ENCODE results near the gene ACLY. TPM values are rescaled to one million over a fixed set of nuclear protein-coding genes. Genes with fewer than 3 reads are reported as not detected.
A peak's percentile ranks its signal among the peaks of the same experiment; 100 is the strongest.

The ACLY gene
- polyA plus RNA-seq (2013, experiment 1 of 2): 188 TPM
- 192 TPM for polyA plus RNA-seq (2013, experiment 2 of 2)

GRCh38 chr17:41918314-41919164, at the start of gene ACLY:
Gene ACLY, minus strand, starts transcription at chr17:41918951. Its CDS starts 5,078 bp downstream, at chr17:41913873.
- Histone ChIP-seq H2BK5ac (ENCODE audit: low read length) (peak within 1 kb of the TSS; percentile 98), H3K9ac (ENCODE audit: low read length) (peak within 1 kb of the TSS; percentile 99), H3K4me2 (ENCODE audit: low read length) (peak within 1 kb of the TSS; percentile 88), H3K23ac (ENCODE audit: low read length) (peak within 1 kb of the TSS; percentile 99), H3K4me1 (ENCODE audit: control insufficient read depth, low read depth, low read length) (peaks cover 36% of the 10 kb centered on the region), H3K4me3 (ENCODE audit: low read length) (peak within 1 kb of the TSS; percentile 91), H3K79me2 (ENCODE audit: control insufficient read depth, insufficient read depth, low read length) (peaks cover 52% of the 10 kb centered on the region), H3K36me3 (ENCODE audit: control insufficient read depth, insufficient read depth, low read length) (peaks cover 1% of the 10 kb centered on the region), H2AK5ac (ENCODE audit: low read length) (peak within 1 kb of the TSS; percentile 52), H3K79me1 (ENCODE audit: low read length) (peaks cover 10% of the 10 kb centered on the region), H2BK15ac (replicated peaks; ENCODE audit: low read depth) (no peak within 1 kb of the TSS), H2BK120ac (ENCODE audit: low read depth, low read length) (peak within 1 kb of the TSS; percentile 30), H4K8ac (ENCODE audit: low read depth, low read length) (no peak within 1 kb of the TSS), H3K4ac (ENCODE audit: low read depth, low read length) (peak within 1 kb of the TSS; percentile 95), H4K5ac (ENCODE audit: low read length) (no peak within 1 kb of the TSS), H3K27ac (ENCODE audit: low read depth, low read length) (peak within 1 kb of the TSS; percentile 97), H3K56ac (ENCODE audit: low read length) (peak within 1 kb of the TSS; percentile 98), H3K18ac (ENCODE audit: low read length) (peak within 1 kb of the TSS; percentile 85), H3K27me3 (ENCODE audit: insufficient read depth, low read length, poor library complexity) (no peaks in the 10 kb centered on the region)
- no CpG with 5 or more reads among the region's 80 CpGs for whole genome bisulfite sequencing (ENCODE audit: extremely low coverage, insufficient coverage, low lambda C conversion rate)
- DNase-seq: peak; percentile 52

DNA sequence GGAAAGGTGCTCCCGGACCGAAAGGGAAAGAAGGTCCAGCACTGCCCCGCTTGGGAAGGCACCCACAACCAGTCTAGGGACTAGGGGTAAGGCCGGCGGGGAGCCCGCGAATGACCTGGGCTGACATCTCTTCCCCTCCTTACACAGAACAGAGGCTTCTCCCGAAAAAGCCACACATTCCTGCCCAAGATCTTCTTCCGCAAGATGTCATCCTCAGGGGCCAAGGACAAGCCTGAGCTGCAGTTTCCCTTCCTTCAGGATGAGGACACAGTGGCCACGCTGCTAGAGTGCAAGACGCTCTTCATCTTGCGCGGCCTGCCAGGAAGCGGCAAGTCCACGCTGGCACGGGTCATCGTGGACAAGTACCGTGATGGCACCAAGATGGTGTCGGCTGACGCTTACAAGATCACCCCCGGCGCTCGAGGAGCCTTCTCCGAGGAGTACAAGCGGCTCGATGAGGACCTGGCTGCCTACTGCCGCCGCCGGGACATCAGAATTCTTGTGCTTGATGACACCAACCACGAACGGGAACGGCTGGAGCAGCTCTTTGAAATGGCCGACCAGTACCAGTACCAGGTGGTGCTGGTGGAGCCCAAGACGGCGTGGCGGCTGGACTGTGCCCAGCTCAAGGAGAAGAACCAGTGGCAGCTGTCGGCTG, 49.3 kb upstream of the ACLY start:
- Histone ChIP-seq H3K79me2 (ENCODE audit: control insufficient read depth, insufficient read depth, low read length) (no peaks in the 10 kb centered on the region), H2BK5ac (ENCODE audit: low read length) (no peak overlapping the region), H2BK120ac (ENCODE audit: low read depth, low read length) (no peak overlapping the region), H3K9ac (ENCODE audit: low read length) (no peak overlapping the region), H3K27ac (ENCODE audit: low read depth, low read length) (no peak overlapping the region), H3K18ac (ENCODE audit: low read length) (no peak overlapping the region), H3K4me2 (ENCODE audit: low read length) (no peak overlapping the region), H4K8ac (ENCODE audit: low read depth, low read length) (no peak overlapping the region), H2BK15ac (replicated peaks; ENCODE audit: low read depth) (no peak overlapping the region), H3K4me3 (ENCODE audit: low read length) (no peak overlapping the region), H3K23ac (ENCODE audit: low read length) (no peak overlapping the region), H2AK5ac (ENCODE audit: low read length) (no peak overlapping the region), H3K4me1 (ENCODE audit: control insufficient read depth, low read depth, low read length) (peaks cover 2% of the 10 kb centered on the region), H3K36me3 (ENCODE audit: control insufficient read depth, insufficient read depth, low read length) (peaks cover 8% of the 10 kb centered on the region), H3K79me1 (ENCODE audit: low read length) (peaks cover 11% of the 10 kb centered on the region), H3K27me3 (ENCODE audit: insufficient read depth, low read length, poor library complexity) (no peaks in the 10 kb centered on the region), H3K56ac (ENCODE audit: low read length) (peak overlapping the region; percentile 90), H4K5ac (ENCODE audit: low read length) (no peak overlapping the region), H3K4ac (ENCODE audit: low read depth, low read length) (no peak overlapping the region)
- no peak for DNase-seq
- WGBS (ENCODE audit: extremely low coverage, insufficient coverage, low lambda C conversion rate): no CpG with 5 or more reads among the region's 37 CpGs

DNA sequence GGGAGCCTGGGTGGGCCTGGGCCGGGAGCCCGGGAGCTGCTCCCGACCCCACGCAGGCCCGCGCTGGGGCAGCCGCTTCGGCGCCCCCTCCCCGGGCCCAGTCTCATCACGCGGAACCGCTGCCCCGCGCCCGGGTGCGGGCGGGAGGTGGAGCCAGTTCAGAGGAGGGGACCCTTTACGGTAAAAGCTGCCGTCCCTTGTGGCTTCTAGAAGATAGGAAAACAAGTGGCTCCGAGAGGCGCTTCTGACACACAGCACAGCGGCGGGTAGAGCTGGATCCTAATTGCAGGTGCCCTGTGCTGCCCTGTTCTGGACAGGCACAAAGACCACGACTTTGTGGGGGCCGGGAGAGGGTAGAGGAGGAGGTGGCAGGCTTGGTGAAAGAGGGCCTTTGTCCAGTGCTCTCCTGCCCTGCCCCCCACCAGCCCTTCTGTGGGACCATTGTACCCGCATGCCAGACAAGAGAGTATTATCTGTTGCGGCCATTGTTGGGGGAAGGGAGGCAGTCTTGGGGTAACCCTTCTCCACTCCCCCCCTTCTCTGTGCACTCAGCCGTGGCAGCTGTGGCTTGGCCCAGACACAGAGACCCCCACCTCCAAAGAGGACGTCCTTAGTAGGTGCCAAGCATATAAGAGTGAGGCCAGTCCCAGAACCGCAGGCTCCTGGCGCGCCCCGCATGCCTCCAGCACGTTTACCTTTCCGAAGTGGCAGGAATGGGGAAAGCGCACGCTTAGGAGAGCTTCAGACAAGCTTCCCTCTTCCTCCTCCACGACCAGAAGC, 48.6 kb upstream of the ACLY start:
- peaks cover 7% of the 10 kb centered on the region for H3K36me3 ChIP-seq (ENCODE audit: control insufficient read depth, insufficient read depth, low read length)
- peak overlapping the region; percentile 21 for H3K4ac ChIP-seq (ENCODE audit: low read depth, low read length)
- H3K56ac ChIP-seq (ENCODE audit: low read length): peak overlapping the region; percentile 90
- DNase-seq: peak; percentile 36
- peaks cover 2% of the 10 kb centered on the region for H3K4me1 ChIP-seq (ENCODE audit: control insufficient read depth, low read depth, low read length)
- peak overlapping the region; percentile 50 for H3K27ac ChIP-seq (ENCODE audit: low read depth, low read length)
- no peaks in the 10 kb centered on the region for H3K27me3 ChIP-seq (ENCODE audit: insufficient read depth, low read length, poor library complexity)
- H2BK15ac ChIP-seq (replicated peaks; ENCODE audit: low read depth): no peak overlapping the region
- no peak overlapping the region for H2AK5ac ChIP-seq (ENCODE audit: low read length)
- H3K9ac ChIP-seq (ENCODE audit: low read length): peak overlapping the region; percentile 90
- peak overlapping the region; percentile 96 for H4K8ac ChIP-seq (ENCODE audit: low read depth, low read length)
- peak overlapping the region; percentile 59 for H3K23ac ChIP-seq (ENCODE audit: low read length)
- no CpG with 5 or more reads among the region's 39 CpGs for WGBS (ENCODE audit: extremely low coverage, insufficient coverage, low lambda C conversion rate)
- no peaks in the 10 kb centered on the region for H3K79me2 ChIP-seq (ENCODE audit: control insufficient read depth, insufficient read depth, low read length)
- H2BK5ac ChIP-seq (ENCODE audit: low read length): no peak overlapping the region
- H3K79me1 ChIP-seq (ENCODE audit: low read length): peaks cover 11% of the 10 kb centered on the region
- H3K4me2 ChIP-seq (ENCODE audit: low read length): peak overlapping the region; percentile 45
- peak overlapping the region; percentile 82 for H3K18ac ChIP-seq (ENCODE audit: low read length)
- peak overlapping the region; percentile 80 for H3K4me3 ChIP-seq (ENCODE audit: low read length)
- H2BK120ac ChIP-seq (ENCODE audit: low read depth, low read length): peak overlapping the region; percentile 40
- H4K5ac ChIP-seq (ENCODE audit: low read length): no peak overlapping the region

DNA sequence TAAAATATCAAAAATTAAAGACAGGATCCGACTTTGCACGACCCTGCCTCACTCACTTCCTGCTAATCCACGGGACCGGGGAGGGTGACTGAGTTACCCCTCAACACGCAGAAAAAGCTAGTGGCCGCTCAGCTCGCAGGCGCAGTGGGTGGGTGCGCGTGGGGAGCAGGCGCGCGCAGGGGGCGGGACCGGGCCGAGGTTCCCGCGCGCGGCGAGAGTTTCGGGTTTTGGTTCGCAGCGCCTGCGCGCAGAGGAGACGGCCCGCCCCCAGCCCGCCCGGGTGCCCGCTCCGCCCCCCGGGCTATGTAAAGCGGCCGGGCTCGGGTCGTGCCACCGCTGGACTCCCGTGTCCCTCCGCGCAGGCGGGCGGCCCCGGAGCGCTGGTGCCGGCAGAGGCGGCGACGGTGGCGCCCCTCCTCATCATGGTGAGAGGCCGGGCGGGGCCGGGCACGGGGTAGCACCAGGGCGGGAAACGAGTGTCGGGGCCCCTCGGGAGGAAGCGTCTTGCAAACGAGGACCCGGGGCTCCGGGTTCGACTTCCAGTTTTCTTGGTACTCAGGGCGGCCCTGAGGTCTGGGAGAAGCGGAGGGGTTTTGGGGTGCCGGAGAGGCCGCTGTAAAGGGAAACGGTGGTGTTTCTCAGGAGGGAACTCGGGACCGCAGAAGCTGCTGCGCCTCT, 47.9 kb upstream of the ACLY start, which contains the start of gene CNP:
TSS of gene CNP (plus strand) at position 333 of the 678 bp plus-strand sequence. CDS start at position 423, 90 bp downstream.
- Histone ChIP-seq H2BK15ac (replicated peaks; ENCODE audit: low read depth) (no peak within 1 kb of the TSS), H3K4me3 (ENCODE audit: low read length) (peak within 1 kb of the TSS; percentile 80), H2BK5ac (ENCODE audit: low read length) (no peak within 1 kb of the TSS), H3K27ac (ENCODE audit: low read depth, low read length) (peak within 1 kb of the TSS; percentile 50), H3K23ac (ENCODE audit: low read length) (peak within 1 kb of the TSS; percentile 59), H3K79me1 (ENCODE audit: low read length) (peaks cover 11% of the 10 kb centered on the region), H3K4me1 (ENCODE audit: control insufficient read depth, low read depth, low read length) (peaks cover 2% of the 10 kb centered on the region), H3K56ac (ENCODE audit: low read length) (peak within 1 kb of the TSS; percentile 92), H4K5ac (ENCODE audit: low read length) (peak within 1 kb of the TSS; percentile 21), H3K36me3 (ENCODE audit: control insufficient read depth, insufficient read depth, low read length) (peaks cover 2% of the 10 kb centered on the region), H3K18ac (ENCODE audit: low read length) (peak within 1 kb of the TSS; percentile 82), H3K27me3 (ENCODE audit: insufficient read depth, low read length, poor library complexity) (no peaks in the 10 kb centered on the region), H2BK120ac (ENCODE audit: low read depth, low read length) (peak within 1 kb of the TSS; percentile 40), H2AK5ac (ENCODE audit: low read length) (no peak within 1 kb of the TSS), H3K9ac (ENCODE audit: low read length) (peak within 1 kb of the TSS; percentile 90), H4K8ac (ENCODE audit: low read depth, low read length) (peak within 1 kb of the TSS; percentile 96), H3K4ac (ENCODE audit: low read depth, low read length) (peak within 1 kb of the TSS; percentile 41), H3K4me2 (ENCODE audit: low read length) (peak within 1 kb of the TSS; percentile 99), H3K79me2 (ENCODE audit: control insufficient read depth, insufficient read depth, low read length) (no peaks in the 10 kb centered on the region)
- DNase-seq: peak; percentile 89
- no CpG with 5 or more reads among the region's 71 CpGs for WGBS (ENCODE audit: extremely low coverage, insufficient coverage, low lambda C conversion rate)
